Hepatocyte (in vitro differentiated cells): ENCODE results near the gene DPYD.

Source experiments
- CTCF ChIP-seq: fragments of 200-600 bp; sonication (generic); IDR thresholded peaks from 2 replicates; pipeline ENCODE4 v1.5.1; 2016; ENCODE audit warnings: antibody characterized with exemption, mild to moderate bottlenecking; ENCODE audit not compliant: poor library complexity
- EZH2phosphoT487 ChIP-seq: fragments of 200-600 bp; sonication (generic); IDR thresholded peaks from one replicate; pipeline ENCODE4 v1.6.1; 2018; ENCODE audit warnings: antibody characterized with exemption, mild to moderate bottlenecking, low read depth, moderate library complexity; ENCODE audit not compliant: unreplicated experiment, severe bottlenecking

GRCh38 chr1:97044159-97044760 is 876.6 kb downstream of the DPYD start:
- TF ChIP-seq CTCF (no peak), EZH2phosphoT487 (no peak)
